Measurements from ENCODE around the gene CSE1L. TPM values are rescaled to one million over a fixed set of nuclear protein-coding genes. Genes with fewer than 3 reads are reported as not detected.

Gene CSE1L
- total RNA-seq, 1 experiment from 2014 or later = 295 TPM

DNA sequence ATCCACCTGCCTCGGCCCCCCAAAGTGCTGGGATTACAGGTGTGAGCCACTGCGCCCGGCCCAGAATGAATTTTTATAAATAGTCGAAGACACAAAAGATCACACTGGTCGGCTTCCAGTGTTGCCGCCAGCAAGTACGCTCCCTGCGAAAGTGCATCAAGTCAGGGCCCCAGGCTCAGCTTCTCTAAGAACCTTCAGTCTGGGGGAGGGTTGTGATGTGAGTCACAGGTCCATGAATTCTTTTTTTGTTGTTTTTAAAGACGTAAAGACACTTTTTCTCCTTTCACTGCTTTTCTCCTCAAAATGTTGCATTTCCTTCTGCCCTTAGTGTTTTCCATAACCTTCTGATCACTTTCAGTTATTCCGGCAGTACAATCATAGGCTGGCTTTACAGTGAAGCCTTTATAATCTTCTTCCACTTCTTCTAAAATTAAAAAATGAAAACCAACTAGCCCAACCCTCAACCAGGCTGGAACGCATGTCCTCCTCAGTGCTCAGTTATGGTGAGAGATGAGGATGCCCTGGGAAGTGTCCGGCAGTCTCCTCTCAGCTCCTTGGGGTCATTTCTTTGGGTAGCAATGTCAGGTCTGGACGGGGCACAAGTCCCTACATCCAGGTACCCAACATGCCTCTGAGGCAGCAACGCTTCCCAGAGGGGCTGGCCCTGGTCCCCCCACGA, 66.6 kb downstream of the CSE1L start:
- ChIA-PET CTCF (no interaction called here), POLR2A (ENCODE audit: unreplicated experiment) (no interaction called here)
- Histone ChIP-seq H2AFZ (ENCODE audit: low read length) (no peak overlapping the region), H3K27me3 (ENCODE audit: low read length) (no peaks in the 10 kb centered on the region), H3F3A (ENCODE audit: low read length, unreplicated experiment) (peaks cover 5% of the 10 kb centered on the region), H3K36me3 (ENCODE audit: low read depth, low read length) (peaks cover 34% of the 10 kb centered on the region), H3K4me2 (ENCODE audit: low read length) (no peak overlapping the region), H3K9me3 (ENCODE audit: low read length) (no peaks in the 10 kb centered on the region), H4K20me1 (ENCODE audit: low read length) (no peaks in the 10 kb centered on the region), H3K79me2 (ENCODE audit: low read length) (no peaks in the 10 kb centered on the region), H3K4me3 (ENCODE audit: low read length) (no peak overlapping the region), H3K4me1 (ENCODE audit: insufficient read depth, low read length) (no peaks in the 10 kb centered on the region), H3K27ac (ENCODE audit: low read length) (no peak overlapping the region), H3K9ac (ENCODE audit: low read length) (no peak overlapping the region), H3K9me2 (replicated peaks; ENCODE audit: low read length) (no peaks in the 10 kb centered on the region)
- TF ChIP-seq EZH2phosphoT487 (IDR thresholded peaks at IDR 0.05; ENCODE audit: borderline replicate concordance, low read length) = no peak
- TF ChIP-seq, protein P1, sequence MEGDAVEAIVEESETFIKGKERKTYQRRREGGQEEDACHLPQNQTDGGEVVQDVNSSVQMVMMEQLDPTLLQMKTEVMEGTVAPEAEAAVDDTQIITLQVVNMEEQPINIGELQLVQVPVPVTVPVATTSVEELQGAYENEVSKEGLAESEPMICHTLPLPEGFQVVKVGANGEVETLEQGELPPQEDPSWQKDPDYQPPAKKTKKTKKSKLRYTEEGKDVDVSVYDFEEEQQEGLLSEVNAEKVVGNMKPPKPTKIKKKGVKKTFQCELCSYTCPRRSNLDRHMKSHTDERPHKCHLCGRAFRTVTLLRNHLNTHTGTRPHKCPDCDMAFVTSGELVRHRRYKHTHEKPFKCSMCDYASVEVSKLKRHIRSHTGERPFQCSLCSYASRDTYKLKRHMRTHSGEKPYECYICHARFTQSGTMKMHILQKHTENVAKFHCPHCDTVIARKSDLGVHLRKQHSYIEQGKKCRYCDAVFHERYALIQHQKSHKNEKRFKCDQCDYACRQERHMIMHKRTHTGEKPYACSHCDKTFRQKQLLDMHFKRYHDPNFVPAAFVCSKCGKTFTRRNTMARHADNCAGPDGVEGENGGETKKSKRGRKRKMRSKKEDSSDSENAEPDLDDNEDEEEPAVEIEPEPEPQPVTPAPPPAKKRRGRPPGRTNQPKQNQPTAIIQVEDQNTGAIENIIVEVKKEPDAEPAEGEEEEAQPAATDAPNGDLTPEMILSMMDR (conservative IDR thresholded peaks at IDR 0.05; ENCODE audit: low read depth, low read length) = no peak
- intact Hi-C loops (cut with micrococcal nuclease) = no loop called here
- BruUV-seq (replicated peaks) = no TSS peak
- ATAC-seq = no peak
- no peak for DNase-seq

GRCh38 chr20:49115564-49115963, 69.5 kb downstream of the CSE1L start:
- DNase-seq (no peak), ATAC-seq (no peak)
- no TSS peak for BruUV-seq (replicated peaks)
- Histone ChIP-seq H2AFZ (ENCODE audit: low read length) (no peak overlapping the region), H3K9me3 (ENCODE audit: low read length) (no peaks in the 10 kb centered on the region), H3F3A (ENCODE audit: low read length, unreplicated experiment) (no peaks in the 10 kb centered on the region), H3K36me3 (ENCODE audit: low read depth, low read length) (peaks cover 60% of the 10 kb centered on the region), H3K9ac (ENCODE audit: low read length) (no peak overlapping the region), H3K27ac (ENCODE audit: low read length) (no peak overlapping the region), H4K20me1 (ENCODE audit: low read length) (no peaks in the 10 kb centered on the region), H3K4me1 (ENCODE audit: insufficient read depth, low read length) (no peaks in the 10 kb centered on the region), H3K4me3 (ENCODE audit: low read length) (no peak overlapping the region), H3K79me2 (ENCODE audit: low read length) (no peaks in the 10 kb centered on the region), H3K27me3 (ENCODE audit: low read length) (no peaks in the 10 kb centered on the region), H3K9me2 (replicated peaks; ENCODE audit: low read length) (no peaks in the 10 kb centered on the region), H3K4me2 (ENCODE audit: low read length) (no peak overlapping the region)
- POLR2A ChIA-PET (ENCODE audit: unreplicated experiment) = no interaction called here
- intact Hi-C loops (cut with micrococcal nuclease) = no loop called here
- CTCF ChIA-PET = no interaction called here
- TF ChIP-seq EZH2phosphoT487 (IDR thresholded peaks at IDR 0.05; ENCODE audit: borderline replicate concordance, low read length) (no peak), EZH2 (IDR thresholded peaks at IDR 0.05; ENCODE audit: low read length, unreplicated experiment) (no peak)
- TF ChIP-seq, protein P1 (conservative IDR thresholded peaks at IDR 0.05; ENCODE audit: low read depth, low read length) = no peak; the same call in 1 of the 2 replicates

- H3K27ac ChIP-seq (ENCODE audit: low read length) = no peak overlapping the region
- no peak for ATAC-seq
- H3K79me2 ChIP-seq (ENCODE audit: low read length) = no peaks in the 10 kb centered on the region
- no peaks in the 10 kb centered on the region for H3K9me2 ChIP-seq (replicated peaks; ENCODE audit: low read length)
- no TSS peak for BruUV-seq (replicated peaks)
- peaks cover 3% of the 10 kb centered on the region for H3F3A ChIP-seq (ENCODE audit: low read length, unreplicated experiment)
- H2AFZ ChIP-seq (ENCODE audit: low read length) = no peak overlapping the region
- H3K4me1 ChIP-seq (ENCODE audit: insufficient read depth, low read length) = no peaks in the 10 kb centered on the region
- CTCF ChIA-PET = no interaction called here
- H3K9me3 ChIP-seq (ENCODE audit: low read length) = no peaks in the 10 kb centered on the region
- TF ChIP-seq, protein P1 (conservative IDR thresholded peaks at IDR 0.05; ENCODE audit: low read depth, low read length) = no peak
- TF ChIP-seq EZH2phosphoT487 (IDR thresholded peaks at IDR 0.05; ENCODE audit: borderline replicate concordance, low read length) = no peak
- TF ChIP-seq EZH2 (IDR thresholded peaks at IDR 0.05; ENCODE audit: low read length, unreplicated experiment) = no peak
- POLR2A ChIA-PET (ENCODE audit: unreplicated experiment) = no interaction called here
- H3K9ac ChIP-seq (ENCODE audit: low read length) = no peak overlapping the region
- no peaks in the 10 kb centered on the region for H3K27me3 ChIP-seq (ENCODE audit: low read length)
- peaks cover 72% of the 10 kb centered on the region for H3K36me3 ChIP-seq (ENCODE audit: low read depth, low read length)
- DNase-seq = no peak
- H3K4me2 ChIP-seq (ENCODE audit: low read length) = no peak overlapping the region
- no peak overlapping the region for H3K4me3 ChIP-seq (ENCODE audit: low read length)
- intact Hi-C loops (cut with micrococcal nuclease) = no loop called here
- no peaks in the 10 kb centered on the region for H4K20me1 ChIP-seq (ENCODE audit: low read length)
Measured at GRCh38 chr20:49118307-49118706, 72.2 kb downstream of the CSE1L start.
